Liver (tissue), 2 donors: ENCODE measurements around the gene MASP2.

Experiments used
- JUND ChIP-seq, 2 donors: IDR thresholded peaks; 2 replicates each; pipeline ENCODE4 v1.6.1; 2016; ENCODE audit warnings: antibody characterized with exemption in 2 of 2
- MAX ChIP-seq: IDR thresholded peaks from 2 replicates; pipeline ENCODE4 v1.6.1; 2016; ENCODE audit warnings: antibody characterized with exemption
- SP1 ChIP-seq: IDR thresholded peaks from 2 replicates; pipeline ENCODE4 v1.6.1; 2018; ENCODE audit warnings: antibody characterized with exemption, mild to moderate bottlenecking
- donor health status: healthy.

GRCh38 chr1:11041048-11041447, 6.0 kb downstream of the MASP2 start:
- TF ChIP-seq MAX (no peak), SP1 (no peak), JUND (IDR thresholded peaks at IDR 0.05) (no peak)
